Activated CD4-positive, CD25-positive, alpha-beta regulatory T cell (primary cell): ENCODE data around the gene PYGB.
A peak's percentile ranks its signal among the peaks of the same experiment; 100 is the strongest.

Experiments used
- DNase-seq, 4 experiments: peaks; one replicate each; lab custom pipeline; 2025; lab: John Stamatoyannopoulos, UW

The PYGB gene

GRCh38 chr20:25247956-25248785, at the start of gene PYGB:
Gene PYGB, plus strand, starts transcription at chr20:25248085. Its CDS starts 94 bp downstream, at chr20:25248179.
- peak; percentile 45 to 62 (median 52) for DNase-seq

DNA sequence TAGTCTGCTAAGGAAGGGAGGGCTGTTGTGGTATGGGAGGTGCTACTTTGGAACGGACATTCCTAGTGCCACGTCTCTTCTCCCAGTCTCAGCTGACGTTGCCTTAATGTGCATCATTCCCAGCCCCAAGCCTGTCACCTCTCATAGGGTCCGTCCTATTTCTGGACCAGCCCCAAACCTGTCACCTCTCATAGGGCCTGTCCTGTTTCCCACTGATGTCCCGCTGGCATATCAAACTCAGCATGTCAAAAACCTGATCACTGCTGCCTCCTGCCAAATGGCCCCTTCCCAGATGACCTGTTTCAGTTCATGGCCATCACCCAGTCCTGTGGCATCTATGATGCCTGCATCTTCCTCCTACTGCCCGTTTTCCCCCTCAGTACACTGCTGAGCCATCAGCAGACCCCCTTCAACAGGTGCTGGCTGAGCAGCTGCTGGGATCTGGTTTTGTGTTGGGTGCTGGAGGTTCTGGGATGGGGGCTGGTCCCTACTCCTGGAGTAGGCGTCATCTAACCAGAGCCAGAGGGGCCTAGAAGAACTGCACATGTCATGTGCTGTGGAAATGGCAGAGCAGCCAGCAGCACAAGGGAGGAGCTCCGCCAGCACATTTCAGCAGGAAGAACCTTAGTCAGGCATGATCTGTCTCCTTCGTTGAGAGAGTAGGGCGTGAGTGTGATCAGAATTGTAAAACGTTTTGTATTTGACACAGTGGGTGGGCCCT, 49.1 kb upstream of the PYGB start:
- DNase-seq, result no peak

GRCh38 chr20:25199473-25200260, 48.2 kb upstream of the PYGB start:
- DNase-seq, result no peak

GRCh38 chr20:25203089-25203488, 44.8 kb upstream of the PYGB start:
- no peak for DNase-seq

DNA sequence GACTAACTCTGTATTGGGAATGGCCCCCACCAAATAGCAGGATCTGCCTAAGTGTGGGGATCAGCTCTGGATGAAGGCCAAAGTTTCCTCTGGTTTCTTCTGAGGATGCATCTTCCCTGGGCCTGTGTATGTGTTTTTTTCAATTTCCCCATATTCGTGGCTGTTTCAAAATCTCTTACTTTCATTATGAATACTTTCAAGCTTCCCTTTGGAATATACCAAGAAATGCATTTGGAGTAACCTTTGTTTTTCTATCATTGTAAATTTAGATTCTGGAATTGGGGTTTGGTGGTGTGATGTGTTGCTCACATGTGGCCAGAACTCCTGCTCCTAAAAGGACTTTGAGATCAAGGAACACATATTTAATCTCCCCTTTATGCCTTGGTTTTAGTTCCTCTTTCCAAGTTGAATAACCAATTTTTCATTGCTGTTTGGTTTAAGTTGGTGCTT, 44.0 kb upstream of the PYGB start:
- DNase-seq, result no peak

DNA sequence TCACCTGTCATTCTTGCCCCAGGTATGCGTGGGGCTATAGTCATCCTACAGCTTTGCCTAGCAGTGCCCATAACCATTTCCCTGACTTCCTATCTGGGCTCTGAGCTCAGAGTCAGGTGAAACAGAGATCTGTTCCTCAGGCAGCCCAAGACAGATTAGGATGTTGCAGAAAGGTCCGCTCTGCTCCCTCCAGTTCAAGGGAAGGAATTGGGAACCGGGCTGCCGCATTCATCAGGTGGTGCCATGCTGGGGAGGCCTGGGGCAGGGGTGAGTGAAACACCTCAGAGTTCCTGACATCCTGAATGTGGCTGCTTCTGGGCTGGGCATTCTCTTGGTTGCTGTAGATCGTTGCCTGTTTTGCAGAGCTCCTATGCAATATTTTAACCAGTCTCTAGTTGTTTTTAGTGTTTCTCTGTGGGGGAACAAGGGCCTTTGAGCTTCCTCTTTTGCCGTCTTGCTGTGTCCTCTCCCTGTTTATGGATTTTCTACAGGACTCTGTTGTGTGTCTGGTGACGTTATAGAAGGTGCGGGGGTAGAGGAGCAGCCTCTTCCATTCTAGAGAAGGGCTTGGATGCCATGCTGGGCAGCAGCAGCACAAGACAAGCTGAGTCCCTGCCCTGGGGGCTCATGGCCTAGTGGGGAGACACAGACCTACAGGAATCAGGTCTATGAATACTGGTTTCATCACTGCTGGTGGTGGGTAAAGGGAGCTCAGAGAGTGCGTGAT, 43.2 kb upstream of the PYGB start:
- no peak for DNase-seq

DNA sequence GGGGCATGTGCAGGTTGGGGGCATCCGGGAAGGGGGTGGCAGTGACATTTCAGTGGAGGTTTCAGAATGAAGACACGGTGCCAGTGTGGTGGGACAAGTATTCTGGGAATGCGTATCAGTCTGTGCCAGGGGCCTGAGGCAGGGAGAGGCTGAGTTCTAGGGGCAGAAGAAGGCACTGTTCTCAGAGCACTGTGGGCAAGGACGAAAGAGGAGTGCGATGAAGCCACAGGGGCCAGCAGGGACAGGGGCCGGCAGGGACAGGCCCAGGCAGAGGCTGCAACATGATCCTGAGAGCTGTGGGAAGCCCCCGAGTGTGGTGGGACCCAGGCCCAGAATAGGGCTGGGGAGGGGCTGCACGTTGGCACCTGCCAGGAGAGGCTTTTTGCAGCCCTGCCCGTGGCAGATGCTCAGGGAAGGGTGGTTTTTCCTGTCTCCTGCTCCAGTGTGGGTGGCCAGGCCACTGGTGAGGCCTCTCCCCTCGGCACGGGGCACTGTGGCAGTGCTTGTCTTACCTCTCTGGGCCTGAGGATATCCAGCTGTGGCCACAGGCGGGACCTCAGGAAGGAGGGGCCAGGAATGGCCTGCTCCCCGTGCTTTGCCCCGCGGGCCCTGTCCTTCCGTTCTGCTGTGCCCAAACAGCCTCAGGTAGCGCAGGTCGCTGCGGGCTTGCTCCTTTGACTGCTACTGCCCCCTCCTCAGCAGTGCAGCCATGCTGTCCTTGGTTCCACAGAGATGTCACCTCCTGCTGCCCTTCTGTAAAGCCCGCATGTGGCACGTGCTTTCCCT, 42.4 kb upstream of the PYGB start:
- no peak for DNase-seq

DNA sequence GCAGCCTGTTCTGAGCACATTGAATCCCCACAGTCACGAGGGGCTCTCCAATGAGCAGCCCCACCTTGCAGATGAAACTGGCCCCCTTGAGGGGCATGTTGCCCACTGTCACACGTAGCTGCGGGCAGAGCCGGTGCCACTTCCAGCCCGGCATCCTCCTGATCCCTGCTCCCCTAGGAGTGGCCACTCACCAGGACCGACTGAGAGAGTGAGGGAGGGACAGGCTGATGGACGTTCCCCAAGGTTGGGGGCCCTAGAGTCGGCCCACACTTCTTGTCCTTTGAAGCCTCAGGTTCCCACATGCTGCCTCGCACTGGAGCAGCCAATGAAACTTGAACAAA, 41.9 kb upstream of the PYGB start:
- no peak for DNase-seq

- no peak for DNase-seq
These were observed 41.3 kb upstream of the PYGB start for GRCh38 chr20:25206548-25206947.

DNA sequence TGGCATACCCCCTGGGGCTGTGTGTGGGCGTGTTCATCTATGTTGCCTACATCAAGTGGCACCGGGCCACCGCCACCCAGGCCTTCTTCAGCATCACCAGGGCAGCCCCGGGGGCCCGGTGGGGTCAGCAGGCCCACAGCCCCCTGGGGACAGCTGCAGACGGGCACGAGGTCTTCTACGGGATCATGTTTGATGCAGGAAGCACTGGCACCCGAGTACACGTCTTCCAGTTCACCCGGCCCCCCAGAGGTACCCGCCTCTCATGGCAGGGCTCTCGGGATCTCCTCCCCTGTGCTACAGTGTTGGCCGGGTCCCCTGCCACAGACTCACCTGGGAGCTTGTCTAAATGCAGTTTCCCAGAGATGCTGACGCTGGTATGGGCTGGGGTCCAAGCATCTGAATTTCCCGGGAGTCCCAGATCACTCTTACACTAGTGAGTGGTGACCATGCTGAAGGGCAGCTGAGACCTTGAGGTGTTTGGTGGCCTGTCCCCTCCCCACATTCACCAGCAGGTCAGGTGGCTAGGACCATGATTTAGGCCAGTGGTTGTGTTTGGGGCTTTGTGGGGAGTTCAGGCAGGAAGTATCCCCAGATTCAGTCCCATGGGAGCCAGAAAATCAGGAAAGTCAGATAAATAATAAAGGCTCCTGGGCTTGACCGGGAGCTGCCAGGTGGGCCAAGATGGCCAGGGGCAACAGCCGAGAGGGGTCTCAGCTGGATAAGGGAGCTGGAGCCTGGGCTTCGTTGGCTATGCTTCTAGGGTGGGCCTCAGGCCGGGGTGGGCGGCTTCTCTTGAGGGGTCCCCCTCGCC, 40.5 kb upstream of the PYGB start:
- no peak for DNase-seq

- no peak for DNase-seq
These were observed 39.8 kb upstream of the PYGB start for GRCh38 chr20:25207960-25208534.

- no peak for DNase-seq
These were observed 38.5 kb upstream of the PYGB start for GRCh38 chr20:25209400-25209799.

GRCh38 chr20:25209911-25210310, 38.0 kb upstream of the PYGB start:
- DNase-seq, result no peak

GRCh38 chr20:25211273-25211672, 36.6 kb upstream of the PYGB start:
- DNase-seq, result no peak

GRCh38 chr20:25212242-25212641, 35.6 kb upstream of the PYGB start:
- DNase-seq, result no peak

DNA sequence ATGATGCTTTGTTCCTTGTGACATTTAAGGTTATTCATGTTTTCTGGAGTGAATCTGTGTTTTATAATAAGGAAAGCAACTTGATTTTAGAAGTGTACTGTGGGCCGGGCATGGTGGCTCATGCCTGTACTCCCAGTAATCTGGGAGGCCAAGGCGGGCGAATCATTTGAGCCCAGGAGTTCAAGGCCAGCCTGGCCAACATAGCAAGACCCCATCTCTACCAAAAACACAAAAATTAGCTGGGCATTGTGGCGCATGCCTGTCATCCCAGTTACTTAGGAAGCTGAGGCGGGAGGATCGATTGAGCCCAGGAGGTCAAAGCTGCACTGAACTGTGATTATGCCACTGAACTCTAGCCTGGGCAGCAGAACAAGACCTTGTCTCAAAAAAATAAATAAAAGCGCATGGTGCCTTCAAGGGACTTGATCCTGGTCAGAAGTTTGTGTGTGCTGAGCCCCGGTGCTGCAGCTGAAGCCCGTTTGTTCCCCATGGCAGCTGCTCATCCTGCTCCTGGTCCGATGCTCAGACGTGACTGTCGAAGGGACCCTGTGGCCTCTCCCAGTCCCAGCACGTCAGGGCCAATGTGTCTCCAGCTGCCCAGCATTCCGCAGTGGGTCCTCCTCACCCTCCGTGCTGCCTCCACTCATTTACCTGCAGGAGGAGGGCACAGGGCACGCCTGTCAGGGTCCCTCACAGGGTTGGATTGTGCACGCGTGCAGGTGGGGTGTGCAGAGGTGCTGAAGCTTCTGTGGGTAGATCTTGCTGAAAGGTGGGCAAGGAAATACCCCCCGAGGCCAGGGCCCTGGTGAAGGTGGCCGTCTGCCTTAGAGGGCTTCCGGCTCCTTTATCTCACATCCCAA, 34.1 kb upstream of the PYGB start:
- DNase-seq, result no peak

DNA sequence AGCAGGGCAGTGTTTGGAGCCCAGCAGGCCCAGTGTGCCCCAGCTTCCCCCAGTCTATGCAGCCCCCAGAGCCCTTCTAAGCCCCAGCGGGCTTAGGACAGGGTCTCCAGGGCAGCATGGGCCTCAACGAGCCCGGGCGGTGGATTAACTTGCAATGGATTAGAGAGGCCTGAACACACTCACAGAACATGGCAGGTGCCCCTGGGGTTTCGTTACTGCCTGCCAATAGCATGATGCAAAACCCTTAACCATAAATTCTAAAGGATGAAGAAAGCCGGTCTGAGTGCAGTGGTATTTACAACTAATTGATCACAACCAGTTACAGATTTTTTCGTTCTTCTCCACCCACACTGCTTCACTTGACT, 33.5 kb upstream of the PYGB start:
- no peak for DNase-seq

GRCh38 chr20:25214819-25215218, 33.1 kb upstream of the PYGB start:
- no peak for DNase-seq

GRCh38 chr20:25215521-25215920, 32.4 kb upstream of the PYGB start:
- DNase-seq, result no peak
